Immature natural killer cell (primary cell): ENCODE data around the gene LGALS7. TPM values are rescaled to one million over a fixed set of nuclear protein-coding genes. Genes with fewer than 3 reads are reported as not detected.
"Not testable (repeated sequence)": the region's sequence is repeated elsewhere in the genome, so short reads cannot be mapped to it uniquely, and the experiment has no call there.

Source experiments
- DNase-seq, 3 donors: peaks; one replicate each; pipeline ENCODE4 v3.0.0; 2022; ENCODE audit warnings: mixed read lengths in 1 of 3
- H3K27ac Mint-ChIP-seq, 6 donors: one replicate each; pipeline ENCODE4 v1.8.0; 2020; ENCODE audit warnings: mixed read lengths in 6 of 6, mild to moderate bottlenecking in 5 of 6, inconsistent platforms in 4 of 6, moderate library complexity in 3 of 6
- H3K27me3 Mint-ChIP-seq, 3 donors: one replicate each; pipeline ENCODE4 v1.8.0; 2020 to 2021; ENCODE audit warnings: low read depth in 3 of 3, mild to moderate bottlenecking in 3 of 3, mixed read lengths in 3 of 3, moderate library complexity in 3 of 3, inconsistent platforms in 1 of 3
- H3K36me3 Mint-ChIP-seq, 3 donors: one replicate each; pipeline ENCODE4 v1.8.0; 2020; ENCODE audit warnings: mixed read lengths in 3 of 3, inconsistent platforms in 2 of 3, mild to moderate bottlenecking in 2 of 3
- H3K4me1 Mint-ChIP-seq, 2 donors: one replicate each; pipeline ENCODE4 v1.8.0; 2020; ENCODE audit warnings: inconsistent platforms in 2 of 2, mild to moderate bottlenecking in 2 of 2, mixed read lengths in 2 of 2, moderate library complexity in 1 of 2
- H3K4me3 Mint-ChIP-seq, 5 donors: one replicate each; pipeline ENCODE4 v1.8.0; 2020; ENCODE audit warnings: mild to moderate bottlenecking in 5 of 5, mixed read lengths in 5 of 5, inconsistent platforms in 3 of 5, moderate library complexity in 3 of 5
- H3K9me3 Mint-ChIP-seq, 6 donors: one replicate each; pipeline ENCODE4 v1.8.0; 2020; ENCODE audit warnings: mild to moderate bottlenecking in 6 of 6, mixed read lengths in 6 of 6, inconsistent platforms in 4 of 6, moderate library complexity in 3 of 6
- polyA plus RNA-seq, 3 donors: library from polyadenylated mRNA; unstranded; fragments of 300-500 nt; fragmentation: Illumina TruSeq; gene quantifications; one replicate each; pipeline ENCODE4 v1.2.3, GENCODE V29; 2021

Gene LGALS7
- polyA plus RNA-seq, 3 donors from 2014 or later: not detected

DNA sequence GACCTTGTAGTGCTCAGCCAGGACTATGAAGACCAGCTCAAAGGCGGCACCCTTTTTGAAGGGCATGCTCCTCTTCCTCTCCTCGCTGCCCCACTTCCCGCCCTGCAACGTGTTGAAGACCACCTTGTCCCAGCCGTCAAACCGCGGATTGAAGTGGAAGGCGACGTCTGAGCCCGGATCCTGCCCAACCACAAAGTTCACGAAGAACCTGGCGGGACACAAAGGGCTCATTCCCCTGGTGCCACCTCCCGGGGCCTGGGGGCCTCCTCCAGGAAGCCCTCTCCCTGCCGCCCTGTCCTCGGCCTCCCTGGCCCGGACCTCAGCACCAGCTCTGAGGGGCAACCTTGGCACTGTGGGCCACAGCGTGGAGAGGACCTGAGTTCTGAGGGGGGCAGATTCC is 35.4 kb upstream of the LGALS7 start:
- no peaks in the 10 kb centered on the region for H3K9me3 Mint-ChIP-seq
- no peak for DNase-seq
- no peak overlapping the region for H3K27ac Mint-ChIP-seq
- H3K27me3 Mint-ChIP-seq: peaks cover 0 to 3% (median 0%) of the 10 kb centered on the region in 3 donors
- H3K4me1 Mint-ChIP-seq: peaks cover 2 to 5% of the 10 kb centered on the region in 2 donors
- H3K4me3 Mint-ChIP-seq: no peak overlapping the region
- peaks cover 4 to 16% (median 5%) of the 10 kb centered on the region in 3 donors for H3K36me3 Mint-ChIP-seq

DNA sequence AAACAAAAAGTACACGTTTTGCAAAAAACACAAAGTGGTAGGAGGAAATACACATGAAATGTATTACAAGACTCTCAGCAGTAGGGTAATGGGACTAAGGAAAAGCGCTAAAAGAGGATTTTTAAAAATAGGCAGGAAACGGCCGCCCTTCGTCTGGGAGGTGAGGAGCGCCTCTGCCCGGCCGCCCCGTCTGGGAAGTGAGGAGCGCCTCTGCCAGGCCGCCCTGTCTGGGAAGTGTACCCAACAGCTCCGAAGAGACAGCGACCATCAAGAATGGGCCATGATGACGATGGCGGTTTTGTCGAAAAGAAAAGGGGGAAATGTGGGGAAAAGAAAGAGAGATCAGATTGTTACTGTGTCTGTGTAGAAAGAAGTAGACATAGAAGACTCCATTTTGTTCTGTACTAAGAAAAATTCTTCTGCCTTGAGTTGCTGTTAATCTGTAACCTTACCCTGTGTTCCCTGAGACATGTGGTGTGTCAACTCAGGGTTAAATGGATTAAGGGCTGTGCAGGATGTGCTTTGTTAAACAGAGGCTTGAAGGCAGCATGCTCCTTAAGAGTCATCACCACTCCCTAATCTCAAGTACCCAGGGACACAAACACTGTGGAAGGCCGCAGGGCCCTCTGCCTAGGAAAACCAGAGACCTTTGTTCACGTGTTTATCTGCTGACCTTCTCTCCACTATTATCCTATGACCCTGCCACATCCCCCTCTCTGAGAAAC is 34.2 kb upstream of the LGALS7 start:
- DNase-seq, H3K4me3 Mint-ChIP-seq, H3K27me3 Mint-ChIP-seq, H3K9me3 Mint-ChIP-seq, H3K4me1 Mint-ChIP-seq: not testable (repeated sequence)
- Mint-ChIP-seq H3K27ac (peak overlapping the region in 1 of 6 donors; percentile 67), H3K36me3 (peaks cover 4 to 16% (median 5%) of the 10 kb centered on the region in 3 donors)

DNA sequence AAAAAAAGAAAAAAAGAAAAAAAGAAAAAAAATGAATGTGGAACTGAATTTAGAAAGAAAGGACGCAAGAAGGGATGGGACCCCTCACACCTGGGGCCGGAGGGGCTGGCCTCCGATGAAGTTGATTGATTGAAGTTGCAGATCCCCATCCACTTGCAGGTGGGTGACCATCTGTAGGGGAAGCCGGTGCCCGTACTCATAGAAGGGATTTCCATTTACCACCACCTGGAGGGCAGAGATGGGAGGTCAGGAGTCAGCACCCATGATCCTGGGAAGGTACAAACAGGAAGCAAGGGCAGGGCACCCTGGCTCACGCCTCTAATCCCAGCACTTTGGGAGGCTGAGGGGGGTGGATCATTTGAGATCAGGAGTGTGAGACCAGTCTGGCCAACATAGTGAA is 33.1 kb upstream of the LGALS7 start:
- Mint-ChIP-seq H3K4me1 (peaks cover 2 to 5% of the 10 kb centered on the region in 2 donors), H3K27me3 (peaks cover 0 to 3% (median 0%) of the 10 kb centered on the region in 3 donors), H3K9me3 (no peaks in the 10 kb centered on the region), H3K36me3 (peaks cover 4 to 16% (median 5%) of the 10 kb centered on the region in 3 donors), H3K27ac (no peak overlapping the region), H3K4me3 (no peak overlapping the region)
- DNase-seq: no peak

DNA sequence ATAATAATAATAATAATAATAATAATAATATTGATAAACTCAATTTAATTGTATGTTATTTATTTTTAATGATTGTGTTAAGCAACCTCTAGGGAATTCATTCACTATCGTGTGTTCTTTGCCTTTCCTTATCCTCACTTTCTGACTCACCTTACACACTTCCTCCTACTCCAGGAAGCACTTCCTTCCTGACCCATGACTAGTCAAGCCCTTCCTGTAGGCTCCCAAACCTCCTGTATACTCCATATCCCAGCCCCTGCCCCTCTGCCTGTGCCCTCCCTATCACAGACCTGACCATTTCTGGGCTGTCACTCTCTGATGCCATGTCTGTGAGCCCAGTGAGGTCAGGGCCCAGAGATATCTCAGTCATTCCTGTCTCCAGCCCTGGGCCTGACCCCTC is 31.9 kb upstream of the LGALS7 start:
- Mint-ChIP-seq H3K9me3 (no peaks in the 10 kb centered on the region), H3K27ac (peak overlapping the region in 2 of 6 donors; percentile 51 to 80), H3K36me3 (peaks cover 4 to 16% (median 5%) of the 10 kb centered on the region in 3 donors), H3K4me3 (no peak overlapping the region), H3K27me3 (peaks cover 0 to 3% (median 0%) of the 10 kb centered on the region in 3 donors), H3K4me1 (peaks cover 2 to 5% of the 10 kb centered on the region in 2 donors)
- DNase-seq: no peak

DNA sequence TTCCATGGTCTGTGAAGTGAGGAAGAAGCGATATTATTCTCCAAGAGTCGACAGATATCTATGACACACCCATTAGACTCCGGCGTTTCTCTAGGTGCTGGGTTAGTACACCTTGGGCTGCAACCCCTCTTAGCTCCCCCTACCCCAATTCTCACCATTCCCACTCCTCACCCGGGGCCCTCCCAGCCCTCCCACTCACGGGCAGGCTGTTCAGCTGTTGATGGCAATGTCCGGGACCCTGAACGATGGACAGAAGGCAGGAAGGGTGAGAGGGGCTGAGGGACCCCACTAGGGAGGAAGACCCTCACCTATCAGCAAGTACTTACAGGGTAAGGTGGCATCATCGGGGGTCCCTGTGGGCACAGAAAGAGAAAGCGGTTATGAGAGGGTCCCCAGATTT is 30.2 kb upstream of the LGALS7 start:
- no peak for DNase-seq
- Mint-ChIP-seq H3K27ac (peak overlapping the region in 1 of 6 donors; percentile 64), H3K9me3 (no peaks in the 10 kb centered on the region), H3K4me3 (no peak overlapping the region), H3K27me3 (peaks cover 0 to 3% (median 0%) of the 10 kb centered on the region in 3 donors), H3K4me1 (peaks cover 2 to 5% of the 10 kb centered on the region in 2 donors), H3K36me3 (peaks cover 4 to 15% (median 10%) of the 10 kb centered on the region in 3 donors)

DNA sequence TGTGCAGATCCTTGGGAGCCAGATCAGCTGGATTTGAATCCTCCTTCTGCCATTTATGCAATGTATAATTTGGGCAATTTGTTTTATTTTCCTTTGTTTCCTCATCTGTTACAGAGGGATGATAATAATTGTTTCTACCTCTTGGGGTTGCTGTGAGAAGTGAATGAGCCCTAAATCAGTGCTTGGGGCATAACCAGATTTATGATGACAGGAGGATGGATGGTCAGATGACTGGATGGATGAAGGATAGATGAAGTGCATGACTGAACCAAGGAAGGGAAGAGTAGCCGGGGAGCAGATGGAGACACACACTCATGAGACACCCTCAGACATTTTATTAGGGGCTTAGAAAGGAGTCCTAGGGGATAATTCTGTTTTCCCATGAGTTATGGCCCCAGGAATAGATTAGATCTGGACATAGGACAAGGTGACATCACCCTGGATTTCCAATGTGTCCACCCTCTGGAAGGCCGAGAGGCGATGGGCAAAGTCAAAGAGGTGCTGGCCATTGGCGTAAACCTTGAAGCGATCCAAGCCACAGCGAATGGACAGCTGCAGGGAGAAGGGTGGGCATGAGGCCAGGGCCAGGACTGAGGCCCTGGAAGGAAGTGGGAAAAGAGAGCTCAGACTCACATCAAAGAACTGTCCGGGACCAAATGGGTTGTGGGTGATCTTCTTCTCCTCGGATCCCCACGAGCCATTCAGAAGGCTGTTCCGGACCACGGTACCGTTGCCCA is 28.2 kb upstream of the LGALS7 start:
- no peak for DNase-seq
- no peak overlapping the region for H3K4me3 Mint-ChIP-seq
- H3K27me3 Mint-ChIP-seq: no peaks in the 10 kb centered on the region
- H3K36me3 Mint-ChIP-seq: peaks cover 4 to 10% (median 10%) of the 10 kb centered on the region in 3 donors
- no peaks in the 10 kb centered on the region for H3K9me3 Mint-ChIP-seq
- H3K4me1 Mint-ChIP-seq: peaks cover 2 to 5% of the 10 kb centered on the region in 2 donors
- H3K27ac Mint-ChIP-seq: no peak overlapping the region

DNA sequence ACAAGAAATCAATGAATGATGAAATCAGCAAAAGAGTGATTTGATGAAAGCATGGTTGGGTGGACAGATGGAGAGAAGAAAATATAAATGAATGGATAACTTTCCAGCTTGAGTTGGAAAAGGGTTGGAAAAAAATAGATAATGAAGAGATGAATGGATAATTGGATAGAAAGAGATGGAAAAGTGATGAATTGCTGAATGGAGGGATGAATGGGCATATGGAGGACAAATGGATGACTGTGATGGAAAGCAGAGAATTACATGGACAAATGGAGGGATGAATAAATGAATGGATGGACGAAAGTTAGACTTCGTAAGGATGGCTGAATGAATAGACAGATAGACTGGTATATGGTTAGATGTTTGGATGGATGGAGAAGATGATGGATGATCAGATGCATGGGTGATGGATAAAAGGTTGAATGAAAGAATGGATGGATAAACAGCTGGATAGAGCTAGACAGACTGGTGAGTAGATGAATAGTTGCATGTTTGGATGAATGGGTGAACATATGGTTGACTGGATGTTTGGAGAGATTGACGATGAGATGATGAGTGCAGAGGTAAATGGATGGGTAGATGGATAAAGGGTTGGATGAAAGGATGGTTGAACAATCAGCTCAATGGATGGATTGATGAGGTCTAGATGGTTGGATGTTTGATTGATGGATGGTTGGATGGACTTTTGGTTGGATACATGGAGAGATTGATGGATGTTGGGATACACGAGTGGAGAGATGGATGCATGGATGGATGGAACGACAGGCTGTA is 27.4 kb upstream of the LGALS7 start:
- DNase-seq: no peak
- H3K4me1 Mint-ChIP-seq: peaks cover 2 to 5% of the 10 kb centered on the region in 2 donors
- H3K4me3 Mint-ChIP-seq: no peak overlapping the region
- H3K36me3 Mint-ChIP-seq: peaks cover 4 to 10% (median 10%) of the 10 kb centered on the region in 3 donors
- H3K27me3 Mint-ChIP-seq: no peaks in the 10 kb centered on the region
- H3K9me3 Mint-ChIP-seq: no peaks in the 10 kb centered on the region
- H3K27ac Mint-ChIP-seq: no peak overlapping the region

DNA sequence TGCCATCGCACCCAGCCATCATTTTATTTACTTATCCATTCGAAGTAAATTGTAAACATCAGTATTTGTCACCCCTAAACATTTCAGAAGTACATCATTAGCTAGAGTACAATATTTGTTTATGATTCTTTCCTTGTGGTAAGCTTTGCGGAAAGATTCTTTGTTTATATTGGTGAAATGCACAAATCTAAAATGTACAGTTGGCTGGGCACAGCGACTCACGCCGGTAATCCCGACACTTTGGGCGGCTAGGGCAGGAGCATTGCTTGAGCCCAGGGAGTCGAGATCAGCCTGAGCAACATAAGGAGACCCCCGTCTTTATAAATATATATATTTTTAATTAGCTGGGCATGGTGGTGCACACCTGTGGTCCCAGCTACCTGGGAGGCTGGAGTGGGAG is 25.8 kb upstream of the LGALS7 start:
- Mint-ChIP-seq H3K4me1 (peaks cover 0 to under 1% of the 10 kb centered on the region in 2 donors), H3K36me3 (peaks cover 0 to 7% (median 4%) of the 10 kb centered on the region in 3 donors), H3K27me3 (no peaks in the 10 kb centered on the region), H3K9me3 (no peaks in the 10 kb centered on the region), H3K27ac (no peak overlapping the region), H3K4me3 (no peak overlapping the region)
- DNase-seq: no peak

DNA sequence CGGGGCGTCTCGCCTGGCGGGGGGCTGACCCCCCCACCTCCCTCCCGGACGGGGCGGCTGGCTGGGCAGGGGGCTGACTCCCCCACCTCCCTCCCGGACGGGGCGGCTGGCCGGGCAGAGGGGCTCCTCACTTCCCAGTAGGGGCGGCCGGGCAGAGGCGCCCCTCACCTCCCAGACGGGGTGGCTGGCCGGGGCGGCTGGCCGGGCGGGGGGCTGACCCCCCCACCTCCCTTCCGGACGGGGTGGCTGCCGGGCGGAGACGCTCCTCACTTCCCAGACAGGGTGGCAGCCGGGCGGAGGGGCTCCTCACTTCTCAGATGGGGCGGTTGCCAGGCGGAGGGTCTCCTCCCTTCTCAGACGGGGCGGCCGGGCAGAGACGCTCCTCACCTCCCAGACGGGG is 24.5 kb upstream of the LGALS7 start:
- H3K9me3 Mint-ChIP-seq, DNase-seq, H3K27ac Mint-ChIP-seq, H3K4me3 Mint-ChIP-seq, H3K27me3 Mint-ChIP-seq, H3K36me3 Mint-ChIP-seq: not testable (repeated sequence)
- H3K4me1 Mint-ChIP-seq: peaks cover 4 to 14% of the 10 kb centered on the region in 2 donors

DNA sequence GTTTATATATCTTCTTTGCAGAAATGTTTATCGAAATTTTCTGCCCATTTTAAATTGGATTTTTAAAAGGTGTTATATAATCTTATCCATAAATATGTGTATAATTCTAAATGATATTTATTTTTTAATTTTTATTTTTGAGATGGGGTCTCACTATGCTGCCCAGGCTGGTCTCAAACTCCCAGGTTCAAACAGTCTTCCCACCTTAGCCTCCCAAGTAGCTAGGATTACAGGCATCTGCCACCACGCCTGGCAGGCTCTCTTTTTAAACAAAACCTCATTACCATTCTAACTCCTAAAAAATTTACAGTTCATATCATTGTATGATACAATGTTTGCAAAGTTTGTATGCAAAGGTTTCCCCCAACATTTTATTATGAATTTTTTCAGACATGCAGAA is 22.8 kb upstream of the LGALS7 start:
- Mint-ChIP-seq H3K27ac (no peak overlapping the region), H3K4me3 (no peak overlapping the region), H3K4me1 (peaks cover 6 to 16% of the 10 kb centered on the region in 2 donors), H3K27me3 (no peaks in the 10 kb centered on the region), H3K36me3 (peaks cover 0 to 5% (median 4%) of the 10 kb centered on the region in 3 donors), H3K9me3 (no peaks in the 10 kb centered on the region)
- no peak for DNase-seq

DNA sequence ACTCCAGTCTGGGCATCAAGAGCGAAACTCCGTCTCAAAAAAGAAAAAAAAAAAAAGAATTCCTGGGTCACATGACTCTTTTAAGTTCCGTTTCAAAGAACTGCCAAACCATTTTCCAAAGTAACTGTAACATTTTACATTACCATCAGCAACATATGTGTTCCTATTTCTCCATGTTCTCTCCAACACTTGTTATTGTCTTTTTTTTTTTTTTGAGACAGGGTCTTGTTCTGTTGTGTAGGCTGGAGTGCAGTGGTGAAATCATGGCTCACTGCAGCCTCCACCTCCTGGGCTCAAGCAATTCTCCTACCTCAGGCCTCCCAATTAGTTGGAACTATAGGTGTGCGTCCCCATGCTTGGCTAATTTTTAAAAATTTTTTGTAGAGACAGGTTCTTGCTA is 22.2 kb upstream of the LGALS7 start:
- DNase-seq: no peak
- H3K27me3 Mint-ChIP-seq: no peaks in the 10 kb centered on the region
- H3K4me1 Mint-ChIP-seq: peaks cover 6 to 16% of the 10 kb centered on the region in 2 donors
- peaks cover 0 to 5% (median 4%) of the 10 kb centered on the region in 3 donors for H3K36me3 Mint-ChIP-seq
- no peaks in the 10 kb centered on the region for H3K9me3 Mint-ChIP-seq
- no peak overlapping the region for H3K27ac Mint-ChIP-seq
- no peak overlapping the region for H3K4me3 Mint-ChIP-seq

DNA sequence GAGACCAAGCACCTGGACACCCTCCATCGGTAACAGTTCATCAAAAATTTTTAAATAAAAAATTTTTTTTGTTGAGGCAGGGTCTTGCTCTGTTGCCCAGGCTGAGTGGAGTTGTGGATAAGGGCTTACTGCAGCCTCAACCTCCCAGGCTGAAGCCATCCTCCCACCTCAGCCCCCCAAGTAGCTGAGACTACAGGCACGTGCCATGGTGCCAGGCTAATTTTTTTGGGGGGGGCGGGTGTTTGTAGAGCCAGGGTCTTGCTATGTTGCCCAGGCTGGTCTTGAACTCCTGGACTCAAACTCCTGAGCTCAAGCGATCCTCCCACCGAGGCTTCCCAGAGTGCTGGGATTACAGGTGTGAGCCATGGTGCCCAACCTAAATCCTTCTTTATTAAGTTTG is 20.4 kb upstream of the LGALS7 start:
- Mint-ChIP-seq H3K4me1 (peaks cover 6 to 16% of the 10 kb centered on the region in 2 donors), H3K27ac (peak overlapping the region in 1 of 6 donors; percentile 83), H3K27me3 (no peaks in the 10 kb centered on the region), H3K4me3 (peak overlapping the region in 3 of 5 donors; percentile 47 to 82 (median 65)), H3K9me3 (no peaks in the 10 kb centered on the region), H3K36me3 (no peaks in the 10 kb centered on the region)
- no peak for DNase-seq

DNA sequence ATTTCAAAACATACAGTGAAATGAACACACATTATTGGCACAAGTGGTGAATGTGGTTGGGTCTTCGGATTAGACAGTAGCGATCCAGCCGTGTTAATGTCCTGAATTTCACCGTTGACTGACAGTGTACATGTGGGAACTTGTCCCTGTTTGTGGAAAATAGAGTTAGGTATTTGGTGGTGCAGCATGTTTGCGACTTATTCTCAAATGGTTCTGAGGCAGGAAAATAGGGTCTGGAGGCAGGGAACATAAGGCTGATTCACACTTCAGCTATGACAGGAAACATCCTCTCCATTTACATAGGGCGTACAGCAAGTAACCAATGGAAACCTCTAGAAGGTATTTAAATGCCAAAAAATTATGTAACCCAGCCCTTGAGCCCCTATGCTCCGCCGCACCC is 19.9 kb upstream of the LGALS7 start:
- no peak for DNase-seq
- H3K9me3 Mint-ChIP-seq: no peaks in the 10 kb centered on the region
- peaks cover 0 to under 1% (median 0%) of the 10 kb centered on the region in 3 donors for H3K27me3 Mint-ChIP-seq
- H3K27ac Mint-ChIP-seq: peak overlapping the region in 3 of 6 donors; percentile 12 to 83 (median 69)
- H3K4me3 Mint-ChIP-seq: peak overlapping the region; percentile 47 to 82 (median 65)
- peaks cover 6 to 16% of the 10 kb centered on the region in 2 donors for H3K4me1 Mint-ChIP-seq
- no peaks in the 10 kb centered on the region for H3K36me3 Mint-ChIP-seq
